ENCODE results near the gene C1QTNF2.

The C1QTNF2 gene

DNA sequence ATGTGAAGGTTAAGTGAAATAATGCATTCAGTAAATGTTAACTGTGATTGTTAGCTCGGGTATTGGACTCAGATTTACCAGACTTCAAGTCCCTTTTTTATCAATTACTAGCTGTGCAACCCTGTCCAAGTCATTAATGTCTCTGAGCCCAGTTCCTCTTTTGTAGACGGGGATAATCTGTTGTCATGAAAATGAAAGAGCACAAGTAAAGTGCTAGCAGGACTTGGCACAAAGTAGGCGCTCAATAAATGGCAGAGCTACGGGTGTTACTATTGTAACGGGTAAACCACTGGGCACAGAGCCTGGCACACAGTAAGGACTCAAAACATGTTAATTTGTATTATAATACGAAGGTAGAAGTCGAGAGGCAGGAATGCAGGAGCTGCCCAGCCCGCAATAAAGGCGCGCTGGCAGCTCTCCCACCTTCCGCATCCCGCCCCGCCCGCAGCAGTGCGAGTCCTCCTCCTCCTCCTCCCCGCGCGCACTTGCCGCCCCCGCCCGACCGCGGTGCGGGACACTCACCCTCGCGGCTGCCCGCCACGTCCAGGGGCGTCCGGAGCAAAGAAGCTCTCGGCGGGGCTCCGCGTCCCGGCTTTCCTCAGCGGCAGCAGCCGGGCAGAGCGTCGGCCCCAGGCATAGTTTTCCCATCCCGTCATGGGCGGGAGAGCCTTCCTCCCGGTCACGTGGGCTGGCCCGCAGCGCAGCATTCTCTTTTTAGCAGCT is at the start of gene C1QTNF2:
Gene C1QTNF2, minus strand, starts transcription at position 637 of the 723 bp plus-strand sequence. CDS start 15,615 bp downstream, outside the sequence.
- no peak for DNase-seq (ENCODE audit: extremely low read depth in 1 of 2, low read depth in 1 of 2)

DNA sequence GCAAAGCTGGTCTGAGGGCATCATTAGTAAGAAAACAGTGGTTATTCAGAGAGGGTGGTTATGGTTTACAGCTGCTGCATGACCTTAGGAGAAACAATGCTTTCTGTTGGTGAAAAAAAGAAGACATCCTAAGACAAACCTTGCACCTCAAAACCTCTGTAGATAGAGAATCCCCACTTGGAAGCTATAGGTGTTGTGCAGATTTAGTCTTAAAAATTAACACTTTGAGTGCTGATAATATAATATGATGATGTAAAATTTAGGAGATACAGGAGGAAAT is 49.8 kb upstream of the C1QTNF2 start:
- DNase-seq (ENCODE audit: extremely low read depth in 1 of 2, low read depth in 1 of 2) = no peak

- no peak for DNase-seq (ENCODE audit: extremely low read depth in 1 of 2, low read depth in 1 of 2)
Measured at GRCh38 chr5:160419458-160420330, 49.3 kb upstream of the C1QTNF2 start.

- peak; percentile 87 to 92 for DNase-seq (ENCODE audit: extremely low read depth in 1 of 2, low read depth in 1 of 2)
Measured at GRCh38 chr5:160418561-160419457, 48.4 kb upstream of the C1QTNF2 start, which contains the start of gene SLU7. TSS of gene SLU7 (minus strand) at chr5:160419081. CDS start at chr5:160415294, 3,787 bp downstream.

- peak; percentile 50 to 69 for DNase-seq (ENCODE audit: extremely low read depth in 1 of 2, low read depth in 1 of 2)
Measured at GRCh38 chr5:160399402-160400353, 29.3 kb upstream of the C1QTNF2 start, which contains the start of gene FAM200C. TSS of gene FAM200C (minus strand) at chr5:160400054. CDS start at chr5:160395490, 4,564 bp downstream.

GRCh38 chr5:160398806-160399205 is 28.4 kb upstream of the C1QTNF2 start:
- DNase-seq (ENCODE audit: extremely low read depth in 1 of 2, low read depth in 1 of 2) = no peak

- no peak for DNase-seq (ENCODE audit: extremely low read depth in 1 of 2, low read depth in 1 of 2)
Measured at GRCh38 chr5:160397492-160397891, 27.1 kb upstream of the C1QTNF2 start.

DNA sequence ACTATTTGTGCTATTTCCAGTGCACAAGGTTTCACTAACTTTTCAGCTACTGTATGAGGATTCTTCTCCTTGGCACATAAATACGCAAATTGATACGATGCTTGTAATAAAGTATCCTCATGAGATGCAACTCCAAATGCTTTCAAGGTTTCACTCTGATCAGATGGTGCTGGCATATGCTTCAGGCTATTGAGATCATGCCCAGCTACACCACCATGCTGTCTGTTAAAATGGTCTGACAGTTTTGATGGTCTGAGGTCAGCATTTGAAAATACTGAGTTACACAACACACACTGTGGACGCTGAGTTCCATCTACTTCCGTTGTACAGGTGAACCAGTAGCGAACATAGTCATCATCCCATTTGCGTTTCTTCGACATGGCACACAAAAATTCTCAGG is 24.7 kb upstream of the C1QTNF2 start:
- no peak for DNase-seq (ENCODE audit: extremely low read depth in 1 of 2, low read depth in 1 of 2)

- no peak for DNase-seq (ENCODE audit: extremely low read depth in 1 of 2, low read depth in 1 of 2)
Measured at GRCh38 chr5:160390787-160391696, 20.6 kb upstream of the C1QTNF2 start.

DNA sequence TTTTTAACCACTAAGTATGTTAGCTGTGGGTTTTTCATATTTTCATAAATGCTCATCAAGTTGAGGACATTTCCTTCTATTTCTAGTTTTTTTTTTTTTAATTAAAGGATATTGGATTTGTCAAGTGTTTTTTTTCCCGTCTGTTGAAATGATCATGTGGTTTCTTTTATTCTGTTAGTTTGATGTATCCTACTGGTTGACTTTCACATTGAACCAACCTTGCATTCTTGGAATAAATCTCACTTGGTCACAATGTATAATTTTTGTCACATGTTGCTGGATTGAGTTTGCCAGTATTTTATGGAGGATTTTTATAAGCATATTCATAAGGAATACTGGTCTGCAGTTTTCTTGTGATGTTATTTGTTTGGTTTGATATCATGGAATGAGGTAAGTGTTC is 17.0 kb upstream of the C1QTNF2 start:
- no peak for DNase-seq (ENCODE audit: extremely low read depth in 1 of 2, low read depth in 1 of 2)

- DNase-seq (ENCODE audit: extremely low read depth in 1 of 2, low read depth in 1 of 2) = no peak
Measured at GRCh38 chr5:160385496-160385895, 15.1 kb upstream of the C1QTNF2 start.

DNA sequence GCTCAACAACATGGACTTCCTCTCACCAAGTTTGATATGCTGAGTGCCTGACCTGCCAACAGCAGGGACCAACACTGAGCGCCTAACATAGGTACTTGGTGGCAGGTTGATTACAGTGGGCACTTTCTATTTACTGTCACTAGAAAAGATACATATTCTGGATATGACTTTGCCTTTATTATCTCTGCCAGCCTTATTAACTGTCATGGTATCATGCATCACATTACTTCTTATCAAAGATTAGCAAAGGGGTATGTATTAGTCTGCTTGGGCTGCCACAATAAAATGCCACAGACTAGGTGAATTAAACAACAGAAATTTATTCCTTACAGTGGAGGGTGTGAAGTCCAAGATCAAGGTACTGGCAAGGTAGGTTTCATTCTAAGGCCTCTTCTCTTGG is 14.3 kb upstream of the C1QTNF2 start:
- no peak for DNase-seq (ENCODE audit: extremely low read depth in 1 of 2, low read depth in 1 of 2)

DNA sequence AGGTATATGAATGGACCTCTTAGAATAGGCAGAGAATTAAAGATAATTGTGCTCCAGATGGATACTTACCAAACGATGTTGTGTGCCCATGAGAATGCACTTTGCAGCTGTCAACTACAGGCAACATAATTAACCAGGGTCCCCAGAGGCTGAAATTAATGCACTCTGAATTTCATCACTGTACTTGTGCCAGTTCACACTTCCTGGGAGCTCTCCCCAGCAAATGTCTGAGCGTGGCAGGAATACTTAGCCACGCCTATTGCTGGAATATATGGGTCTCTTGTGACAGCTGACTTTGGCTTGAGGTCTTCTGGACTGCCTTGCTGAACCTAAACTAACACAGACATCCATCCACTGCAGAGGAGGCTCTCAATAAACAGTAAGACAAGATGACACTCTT is 11.9 kb upstream of the C1QTNF2 start:
- DNase-seq (ENCODE audit: extremely low read depth in 1 of 2, low read depth in 1 of 2) = no peak

DNA sequence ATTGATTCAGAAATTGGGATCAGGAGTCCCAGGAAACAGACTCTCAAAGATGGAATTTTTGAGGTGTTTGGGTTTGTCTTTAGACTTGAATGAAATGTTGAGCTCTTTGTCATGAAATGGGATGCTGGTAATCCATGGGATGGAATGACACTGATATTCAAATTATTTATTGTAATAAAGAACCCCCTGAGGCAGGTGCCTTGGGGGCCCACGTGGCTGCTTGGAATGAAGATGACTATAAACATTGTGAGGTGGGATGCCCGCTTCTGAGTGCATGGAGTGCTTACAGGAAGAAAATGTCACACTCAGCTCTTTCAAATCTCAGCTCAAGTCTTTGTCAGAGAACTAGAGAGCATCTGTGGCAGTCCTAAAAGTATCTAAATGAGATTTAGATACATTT is 9.6 kb upstream of the C1QTNF2 start:
- DNase-seq (ENCODE audit: extremely low read depth in 1 of 2, low read depth in 1 of 2) = no peak

- no peak for DNase-seq (ENCODE audit: extremely low read depth in 1 of 2, low read depth in 1 of 2)
Measured at GRCh38 chr5:160379511-160379910, 9.1 kb upstream of the C1QTNF2 start.

DNA sequence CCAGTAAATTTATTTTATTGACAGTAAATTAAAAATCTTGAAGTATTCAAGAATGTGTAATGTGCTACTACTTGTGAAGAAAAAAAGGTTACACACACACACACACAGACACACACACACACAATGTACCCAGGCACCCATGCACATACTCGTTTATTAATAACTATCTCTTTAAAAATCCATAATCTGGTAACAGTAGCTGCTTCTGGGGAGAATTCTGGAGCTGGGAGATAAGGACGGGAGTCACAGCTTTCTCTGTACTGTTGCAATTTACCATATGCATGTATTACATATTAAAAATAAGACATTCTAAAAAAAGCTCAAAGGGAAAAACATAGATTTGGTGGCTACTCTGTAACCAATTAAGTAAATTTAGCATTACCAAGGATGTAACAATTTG is 7.9 kb upstream of the C1QTNF2 start:
- no peak for DNase-seq (ENCODE audit: extremely low read depth in 1 of 2, low read depth in 1 of 2)

- no peak for DNase-seq (ENCODE audit: extremely low read depth in 1 of 2, low read depth in 1 of 2)
Measured at GRCh38 chr5:160377651-160378050, 7.2 kb upstream of the C1QTNF2 start.

DNA sequence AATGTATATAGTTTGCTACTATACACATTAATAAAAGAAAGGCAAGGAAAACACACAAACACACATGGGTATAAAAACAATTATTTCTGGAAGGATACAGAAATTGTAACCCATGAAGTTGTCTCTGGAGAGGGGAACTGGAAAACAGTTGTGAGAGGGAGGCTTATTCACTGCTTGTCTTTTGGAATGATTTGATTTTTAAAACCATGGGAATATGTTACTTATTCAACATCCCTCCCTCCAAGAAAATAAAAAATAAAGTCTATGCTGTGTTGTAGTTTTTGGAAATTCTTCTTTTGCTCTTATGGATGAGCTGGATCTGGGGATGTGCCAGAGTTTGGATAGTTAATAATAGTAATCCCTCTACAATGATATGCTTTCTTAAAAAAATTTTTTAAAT is 6.0 kb upstream of the C1QTNF2 start:
- DNase-seq (ENCODE audit: extremely low read depth in 1 of 2, low read depth in 1 of 2) = no peak

GRCh38 chr5:160375701-160376100 is 5.3 kb upstream of the C1QTNF2 start:
- no peak for DNase-seq (ENCODE audit: extremely low read depth in 1 of 2, low read depth in 1 of 2)

All from stimulated activated CD8-positive, alpha-beta memory T cell treated with anti-CD3 and anti-CD28 coated beads, Interleukin-7, amount 100 ng/mL, for 48 hours (primary cell).